Measurements from ENCODE around the gene C19orf12. TPM values are rescaled to one million over a fixed set of nuclear protein-coding genes. Genes with fewer than 3 reads are reported as not detected.

Gene C19orf12
- total and polyA plus RNA-seq, 2 of the 13 experiments (the other 11 are each of a cell fraction or from before 2014, with no cell fraction given), result 17.7 to 34.4 TPM

GRCh38 chr19:29665215-29665825 is 49.7 kb downstream of the C19orf12 start, which contains the start of gene PLEKHF1 (continued):
- peak; percentile 15; the same call in 1 of the 2 replicates for TF ChIP-seq HIVEP1 (CRISPR knock-in tag; IDR thresholded peaks at IDR 0.05)
- TF ChIP-seq BCL3 (CRISPR knock-in tag; IDR thresholded peaks at IDR 0.05), result no peak; the same call in 1 of the 2 replicates
- no peak for TF ChIP-seq KDM5A (IDR thresholded peaks at IDR 0.05; ENCODE audit: borderline replicate concordance, low read length)
- TF ChIP-seq ZNF331 (CRISPR knock-in tag; IDR thresholded peaks at IDR 0.05), result no peak
- no peak for TF ChIP-seq ZNF382 (CRISPR knock-in tag; IDR thresholded peaks at IDR 0.05; ENCODE audit: borderline replicate concordance)
- TF ChIP-seq NR0B2 (CRISPR knock-in tag; IDR thresholded peaks at IDR 0.05), result no peak
- no peak for TF ChIP-seq MTA3 (CRISPR knock-in tag; IDR thresholded peaks at IDR 0.05)
- peak; percentile 21; the same call in 1 of the 2 replicates for TF ChIP-seq FOXA3 (CRISPR knock-in tag; IDR thresholded peaks at IDR 0.05)
- no peak for TF ChIP-seq TAF15 (IDR thresholded peaks at IDR 0.05; ENCODE audit: low read depth, low read length, poor library complexity, severe bottlenecking)
- TF ChIP-seq ZNF451 (CRISPR knock-in tag; IDR thresholded peaks at IDR 0.05), result no peak
- TF ChIP-seq ZNF543 (CRISPR knock-in tag; IDR thresholded peaks at IDR 0.05), result no peak
- no peak for TF ChIP-seq PPARG (CRISPR knock-in tag; conservative IDR thresholded peaks at IDR 0.05)
- TF ChIP-seq IKZF1 (IDR thresholded peaks at IDR 0.05), result no peak
- TF ChIP-seq AGO2 (optimal IDR thresholded peaks at IDR 0.05; ENCODE audit: low read depth, low read length), result peak; percentile 15
- no peak for TF ChIP-seq HHEX (CRISPR knock-in tag; IDR thresholded peaks at IDR 0.05)
- no peak for TF ChIP-seq ZNF598 (CRISPR knock-in tag; IDR thresholded peaks at IDR 0.05; ENCODE audit: borderline replicate concordance)
- no peak for TF ChIP-seq SIX1 (CRISPR knock-in tag; IDR thresholded peaks at IDR 0.05; ENCODE audit: borderline replicate concordance)
- no peak for TF ChIP-seq SOX5 (CRISPR knock-in tag; IDR thresholded peaks at IDR 0.05; ENCODE audit: borderline replicate concordance)
- TF ChIP-seq ZXDC (CRISPR knock-in tag; IDR thresholded peaks at IDR 0.05), result no peak
- no peak for TF ChIP-seq TRIM22 (IDR thresholded peaks at IDR 0.05)
- TF ChIP-seq ZNF230 (CRISPR knock-in tag; IDR thresholded peaks at IDR 0.05), result no peak
- no peak for TF ChIP-seq AHR (CRISPR knock-in tag; IDR thresholded peaks at IDR 0.05)
- no peak for TF ChIP-seq SYNCRIP (IDR thresholded peaks at IDR 0.05; ENCODE audit: insufficient read depth, low read depth, low read length)
- TF ChIP-seq CREB3 (CRISPR knock-in tag; IDR thresholded peaks at IDR 0.05), result no peak
- TF ChIP-seq SRSF9 (IDR thresholded peaks at IDR 0.05; ENCODE audit: borderline replicate concordance, insufficient read depth, low read depth, low read length, poor library complexity, severe bottlenecking), result no peak
